Calu3 (cell line): Measurements from ENCODE around the gene DHRS12. TPM values are rescaled to one million over a fixed set of nuclear protein-coding genes. Genes with fewer than 3 reads are reported as not detected.

Source experiments
- BruUV-seq: library from RNA; stranded (reverse); fragments of 400-500 nt; replicated peaks from 2 replicates; lab custom pipeline; 2021; lab: Mats Ljungman, UMichigan
- CTCF ChIA-PET: fragments of 300-600 bp; sonication (Branson Sonifier 250); formaldehyde crosslinking; loops from one replicate; lab custom pipeline; 2022; ENCODE audit warnings: antibody characterized with exemption; lab: Charles Lee
- DNase-seq: peaks from one replicate; pipeline ENCODE4 v3.0.0; 2022
- H3K27ac Mint-ChIP-seq: one replicate; pipeline ENCODE4 v1.8.0; 2022; ENCODE audit warnings: mixed read lengths; ENCODE audit not compliant: unreplicated experiment
- H3K27me3 Mint-ChIP-seq: one replicate; pipeline ENCODE4 v1.8.0; 2022; ENCODE audit warnings: mixed read lengths; ENCODE audit not compliant: unreplicated experiment
- H3K36me3 Mint-ChIP-seq: one replicate; pipeline ENCODE4 v1.8.0; 2022; ENCODE audit warnings: mild to moderate bottlenecking, moderate library complexity, mixed read lengths; ENCODE audit not compliant: insufficient read depth, unreplicated experiment
- H3K4me1 Mint-ChIP-seq: one replicate; pipeline ENCODE4 v1.8.0; 2022; ENCODE audit warnings: mild to moderate bottlenecking, low read depth, mixed read lengths; ENCODE audit not compliant: unreplicated experiment
- H3K4me3 Mint-ChIP-seq: one replicate; pipeline ENCODE4 v1.8.0; 2022; ENCODE audit warnings: mild to moderate bottlenecking, low read depth, moderate library complexity, mixed read lengths; ENCODE audit not compliant: unreplicated experiment
- H3K9me3 Mint-ChIP-seq: one replicate; pipeline ENCODE4 v1.8.0; 2022; ENCODE audit warnings: low read depth, mixed read lengths; ENCODE audit not compliant: unreplicated experiment
- CTCF ChIP-seq: fragments of 200-600 bp; IDR thresholded peaks from one replicate; pipeline ENCODE4 v1.8.0; 2022; ENCODE audit warnings: antibody characterized with exemption; ENCODE audit not compliant: unreplicated experiment
- intact Hi-C: fragments of 100-400 bp; cut with micrococcal nuclease; formaldehyde crosslinking; loops from one replicate; pipeline ENCODE4 v1.10.0; 2022; ENCODE audit not compliant: unreplicated experiment
- total RNA-seq: library from RNA; stranded (reverse); gene quantifications from 2 replicates; pipeline ENCODE4 v1.2.3, GENCODE V29; 2022

The DHRS12 gene
- total RNA-seq, 1 experiment from 2014 or later: 8.1 TPM

DNA sequence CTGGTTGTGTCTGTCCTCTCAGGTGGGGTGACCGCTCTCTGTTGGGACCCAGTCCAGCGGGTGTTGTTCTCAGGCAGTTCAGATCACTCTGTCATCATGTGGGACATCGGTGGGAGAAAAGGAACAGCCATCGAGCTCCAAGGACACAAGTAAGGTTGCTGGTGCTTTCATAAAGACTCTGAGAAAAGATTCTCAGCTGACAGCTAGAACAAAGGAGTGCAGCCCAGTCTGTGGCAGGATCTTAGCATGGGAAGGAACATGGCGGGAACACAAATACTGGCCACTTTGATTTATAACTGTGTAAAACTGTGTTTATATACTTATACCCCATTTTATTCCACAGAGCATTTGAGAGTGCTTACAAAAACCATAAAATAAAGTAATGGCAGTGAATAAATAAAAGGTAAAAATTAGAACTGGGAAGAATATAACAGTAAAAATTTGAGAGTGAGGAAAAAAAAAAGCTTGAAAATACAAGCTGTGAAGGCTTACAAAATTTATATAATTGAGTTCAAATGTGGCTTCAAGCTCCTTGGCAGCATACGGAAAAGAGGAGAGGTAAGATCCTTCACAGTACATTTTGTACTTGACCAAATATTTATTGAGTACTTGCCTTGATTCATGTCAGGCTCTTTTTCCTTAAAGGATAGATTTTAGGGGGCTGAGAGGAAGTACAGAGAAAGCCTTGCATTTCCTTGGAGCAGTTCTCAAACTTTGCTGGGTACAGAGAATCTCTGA lies 64.8 kb downstream of the DHRS12 start:
- Mint-ChIP-seq H3K4me3 (no peak overlapping the region), H3K9me3 (no peaks in the 10 kb centered on the region), H3K4me1 (no peaks in the 10 kb centered on the region), H3K36me3 (no peaks in the 10 kb centered on the region), H3K27ac (no peak overlapping the region), H3K27me3 (no peaks in the 10 kb centered on the region)
- no peak for DNase-seq
- BruUV-seq: no TSS peak
- intact Hi-C loops: no loop called here
- CTCF ChIA-PET: interaction anchor here (0.5 kb wide), 1 partner anchor 401 kb away, joined by 5 read pairs; no protein-coding TSS in a partner anchor
- no peak for TF ChIP-seq CTCF

GRCh38 chr13:51738226-51738905 lies 65.6 kb downstream of the DHRS12 start:
- TF ChIP-seq CTCF: no peak
- no peaks in the 10 kb centered on the region for H3K9me3 Mint-ChIP-seq
- no peak overlapping the region for H3K27ac Mint-ChIP-seq
- intact Hi-C loops: no loop called here
- peaks cover 6% of the 10 kb centered on the region for H3K4me1 Mint-ChIP-seq
- no TSS peak for BruUV-seq
- no peak for DNase-seq
- H3K27me3 Mint-ChIP-seq: no peaks in the 10 kb centered on the region
- H3K4me3 Mint-ChIP-seq: no peak overlapping the region
- H3K36me3 Mint-ChIP-seq: no peaks in the 10 kb centered on the region
- CTCF ChIA-PET: no interaction called here

DNA sequence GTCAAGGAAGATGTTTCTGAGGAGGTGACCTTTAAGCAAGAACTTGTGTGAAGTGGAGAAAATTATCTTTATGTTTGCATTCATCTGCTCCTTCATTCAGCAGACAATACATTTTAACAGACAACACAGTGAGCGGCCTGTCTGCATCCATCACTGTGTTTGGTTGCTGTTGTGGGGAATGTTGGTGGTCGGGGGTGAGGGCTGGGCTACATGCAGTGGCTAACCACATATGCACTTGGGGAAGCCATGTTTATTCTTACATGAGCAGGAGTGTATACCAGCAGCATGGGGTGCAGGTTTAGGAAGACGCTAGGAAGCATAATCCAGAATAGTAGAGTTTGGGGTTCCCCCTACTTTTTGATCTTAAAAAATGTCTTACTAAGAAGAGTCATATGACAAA lies 66.4 kb downstream of the DHRS12 start:
- BruUV-seq: no TSS peak
- intact Hi-C loops: no loop called here
- CTCF ChIA-PET: interaction anchor here (0.7 kb wide), 1 partner anchor 765 kb away, joined by 3 read pairs; no protein-coding TSS in a partner anchor
- Mint-ChIP-seq H3K27me3 (no peaks in the 10 kb centered on the region), H3K9me3 (no peaks in the 10 kb centered on the region), H3K27ac (no peak overlapping the region), H3K36me3 (no peaks in the 10 kb centered on the region), H3K4me3 (no peak overlapping the region), H3K4me1 (peaks cover 10% of the 10 kb centered on the region)
- no peak for DNase-seq
- no peak for TF ChIP-seq CTCF

DNA sequence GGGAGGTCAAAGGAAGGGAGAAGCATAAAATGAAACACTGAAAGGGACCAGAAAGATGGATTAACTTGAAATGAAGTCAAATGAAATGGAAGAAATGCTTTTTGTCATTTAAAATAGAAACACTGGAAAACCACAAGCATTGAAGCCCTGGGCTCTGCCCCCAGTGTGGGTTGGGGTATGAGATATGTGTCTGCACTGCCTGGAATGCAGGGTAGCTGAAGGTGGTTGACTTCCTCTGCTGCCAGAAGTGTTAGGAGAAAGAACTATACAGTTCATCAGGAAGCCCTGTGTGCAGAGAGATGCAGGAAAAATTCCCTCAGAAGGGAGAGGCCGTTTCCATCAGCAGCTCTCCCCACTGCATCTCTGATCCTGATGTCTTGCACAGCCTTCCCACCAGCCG lies 69.2 kb downstream of the DHRS12 start:
- Mint-ChIP-seq H3K4me1 (peaks cover 10% of the 10 kb centered on the region), H3K27me3 (no peaks in the 10 kb centered on the region), H3K27ac (no peak overlapping the region), H3K4me3 (no peak overlapping the region), H3K36me3 (no peaks in the 10 kb centered on the region), H3K9me3 (no peaks in the 10 kb centered on the region)
- CTCF ChIA-PET: no interaction called here
- TF ChIP-seq CTCF: no peak
- DNase-seq: no peak
- BruUV-seq: no TSS peak
- intact Hi-C loops: loop anchor here (5.0 kb wide), 2 partner anchors 68 to 297 kb away; partner anchors contain the start of gene DHRS12
